SK-N-SH treated with all-trans-retinoic acid at 6 μM for 48 hours (cell line): Measurements from ENCODE around the gene RBM34.

ENCODE experiments used
- ATAC-seq: fragments of 200-7000 bp; cut with Tn5 transposase; 3 replicates; pipeline ENCODE4 v1.9.1; 2020; ENCODE audit warnings: mild to moderate bottlenecking, moderate library complexity
- ARNTL ChIP-seq: fragments of 450-650 bp; formaldehyde crosslinking; IDR thresholded peaks from 2 replicates; pipeline ENCODE4 v1.5.0; 2020; ENCODE audit warnings: low read depth, mild to moderate bottlenecking, moderate library complexity, borderline replicate concordance
- BACH2 ChIP-seq: fragments of 250-450 bp; sonication (Bioruptor Pico); IDR thresholded peaks from 2 replicates; pipeline ENCODE4 v1.9.0; 2021; ENCODE audit warnings: mild to moderate bottlenecking, borderline replicate concordance
- CSDC2 ChIP-seq: fragments of 250-450 bp; sonication (Bioruptor Pico); IDR thresholded peaks from 2 replicates; pipeline ENCODE4 v1.5.0; 2020; ENCODE audit warnings: mild to moderate bottlenecking, moderate library complexity
- CSRNP3 ChIP-seq: fragments of 250-450 bp; sonication (Bioruptor Pico); IDR thresholded peaks from 2 replicates; pipeline ENCODE4 v1.5.1; 2021; ENCODE audit warnings: mild to moderate bottlenecking, moderate library complexity
- GLIS3 ChIP-seq: fragments of 250-450 bp; sonication (Bioruptor Pico); IDR thresholded peaks from 2 replicates; pipeline ENCODE4 v1.5.0; 2020; ENCODE audit warnings: mild to moderate bottlenecking, moderate library complexity
- ISL1 ChIP-seq: fragments of 250-450 bp; sonication (Bioruptor Pico); IDR thresholded peaks from 2 replicates; pipeline ENCODE4 v2.1.2; 2022; ENCODE audit warnings: mild to moderate bottlenecking, moderate library complexity
- OSR1 ChIP-seq: fragments of 250-450 bp; sonication (Bioruptor Pico); IDR thresholded peaks from 2 replicates; pipeline ENCODE4 v1.8.0; 2022; ENCODE audit warnings: moderate library complexity, mild to moderate bottlenecking, inconsistent platforms
- PATZ1 ChIP-seq: fragments of 250-450 bp; sonication (Bioruptor Pico); IDR thresholded peaks from 2 replicates; pipeline ENCODE4 v1.8.0; 2020; ENCODE audit warnings: mild to moderate bottlenecking, moderate library complexity, borderline replicate concordance
- POU6F1 ChIP-seq: fragments of 250-450 bp; sonication (Bioruptor Pico); IDR thresholded peaks from 2 replicates; pipeline ENCODE4 v1.8.0; 2021; ENCODE audit warnings: low read depth, mild to moderate bottlenecking, moderate library complexity, borderline replicate concordance
- PPARA ChIP-seq: fragments of 250-450 bp; sonication (Bioruptor Pico); IDR thresholded peaks from 2 replicates; pipeline ENCODE4 v1.5.0; 2020; ENCODE audit warnings: mild to moderate bottlenecking, borderline replicate concordance
- RARB ChIP-seq: fragments of 250-450 bp; sonication (Bioruptor Pico); IDR thresholded peaks from 2 replicates; pipeline ENCODE4 v1.8.0; 2021; ENCODE audit warnings: mild to moderate bottlenecking, moderate library complexity
- SNAI2 ChIP-seq: fragments of 250-450 bp; sonication (Bioruptor Pico); IDR thresholded peaks from 2 replicates; pipeline ENCODE4 v1.5.0; 2020; ENCODE audit warnings: mild to moderate bottlenecking, moderate library complexity
- TOX ChIP-seq: fragments of 250-450 bp; sonication (Bioruptor Pico); IDR thresholded peaks from 2 replicates; pipeline ENCODE4 v1.8.0; 2021; ENCODE audit warnings: mild to moderate bottlenecking, moderate library complexity, borderline replicate concordance
- TSHZ2 ChIP-seq: fragments of 250-450 bp; sonication (Bioruptor Pico); IDR thresholded peaks from 2 replicates; pipeline ENCODE4 v1.5.0; 2020; ENCODE audit warnings: mild to moderate bottlenecking, moderate library complexity
- ZC3H10 ChIP-seq: fragments of 250-450 bp; sonication (Bioruptor Pico); IDR thresholded peaks from 2 replicates; pipeline ENCODE4 v1.5.1; 2021; ENCODE audit warnings: mild to moderate bottlenecking, moderate library complexity
- ZFP3 ChIP-seq: fragments of 250-450 bp; sonication (Bioruptor Pico); IDR thresholded peaks from 2 replicates; pipeline ENCODE4 v1.5.0; 2020; ENCODE audit warnings: mild to moderate bottlenecking, moderate library complexity
- ZFP30 ChIP-seq: fragments of 450-650 bp; formaldehyde crosslinking; IDR thresholded peaks from 2 replicates; pipeline ENCODE4 v1.5.0; 2022; ENCODE audit warnings: mild to moderate bottlenecking, moderate library complexity
- ZNF565 ChIP-seq: fragments of 450-650 bp; formaldehyde crosslinking; conservative IDR thresholded peaks from 2 replicates; pipeline ENCODE4 v1.5.0; 2020; ENCODE audit warnings: low read depth, mild to moderate bottlenecking, moderate library complexity
- ZNF70 ChIP-seq: fragments of 450-650 bp; formaldehyde crosslinking; IDR thresholded peaks from 2 replicates; pipeline ENCODE4 v1.5.0; 2020; ENCODE audit warnings: mild to moderate bottlenecking, moderate library complexity
- ZNF8 ChIP-seq: fragments of 450-650 bp; formaldehyde crosslinking; IDR thresholded peaks from 2 replicates; pipeline ENCODE4 v1.5.0; 2020; ENCODE audit warnings: mild to moderate bottlenecking, moderate library complexity
- TF ChIP-seq, protein P1 (sequence below): fragments of 250-450 bp; sonication (Bioruptor Pico); IDR thresholded peaks from 2 replicates; pipeline ENCODE4 v1.5.1; 2020; ENCODE audit warnings: low read depth, mild to moderate bottlenecking, moderate library complexity

RBM34 gene

GRCh38 chr1:235180916-235181460, 19.9 kb upstream of the RBM34 start:
- TF ChIP-seq, protein P1, sequence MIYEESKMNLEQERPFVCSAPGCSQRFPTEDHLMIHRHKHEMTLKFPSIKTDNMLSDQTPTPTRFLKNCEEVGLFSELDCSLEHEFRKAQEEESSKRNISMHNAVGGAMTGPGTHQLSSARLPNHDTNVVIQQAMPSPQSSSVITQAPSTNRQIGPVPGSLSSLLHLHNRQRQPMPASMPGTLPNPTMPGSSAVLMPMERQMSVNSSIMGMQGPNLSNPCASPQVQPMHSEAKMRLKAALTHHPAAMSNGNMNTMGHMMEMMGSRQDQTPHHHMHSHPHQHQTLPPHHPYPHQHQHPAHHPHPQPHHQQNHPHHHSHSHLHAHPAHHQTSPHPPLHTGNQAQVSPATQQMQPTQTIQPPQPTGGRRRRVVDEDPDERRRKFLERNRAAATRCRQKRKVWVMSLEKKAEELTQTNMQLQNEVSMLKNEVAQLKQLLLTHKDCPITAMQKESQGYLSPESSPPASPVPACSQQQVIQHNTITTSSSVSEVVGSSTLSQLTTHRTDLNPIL (CRISPR knock-in tag) = no peak
- no peak for TF ChIP-seq BACH2
- no peak for TF ChIP-seq ZNF565 (CRISPR knock-in tag)
- TF ChIP-seq ZFP3 (CRISPR knock-in tag) = no peak
- no peak for TF ChIP-seq ZC3H10 (CRISPR knock-in tag)
- TF ChIP-seq ARNTL (CRISPR knock-in tag) = no peak
- no peak for TF ChIP-seq RARB (CRISPR knock-in tag)
- no peak for TF ChIP-seq PPARA (CRISPR knock-in tag)
- TF ChIP-seq, all 23 proteins: peak for 0
- no peak for ATAC-seq

GRCh38 chr1:235176486-235176885, 15.4 kb upstream of the RBM34 start:
- no peak for TF ChIP-seq TOX
- TF ChIP-seq GLIS3 = no peak
- TF ChIP-seq ZNF8 (CRISPR knock-in tag) = no peak
- no peak for TF ChIP-seq POU6F1 (CRISPR knock-in tag)
- TF ChIP-seq CSRNP3 (CRISPR knock-in tag) = no peak
- no peak for TF ChIP-seq RARB (CRISPR knock-in tag)
- TF ChIP-seq BACH2 = no peak
- TF ChIP-seq PATZ1 (CRISPR knock-in tag) = no peak
- no peak for TF ChIP-seq ZFP30 (CRISPR knock-in tag)
- no peak for TF ChIP-seq ISL1
- ATAC-seq = no peak; the same call in 2 of the 3 replicates

- ATAC-seq = no peak
- TF ChIP-seq ZNF8 (CRISPR knock-in tag) = no peak
- TF ChIP-seq ZFP30 (CRISPR knock-in tag) = no peak
- TF ChIP-seq GLIS3 = no peak
- no peak for TF ChIP-seq TOX
These were observed 8.9 kb upstream of the RBM34 start for GRCh38 chr1:235169986-235170385.

- no peak for TF ChIP-seq POU6F1 (CRISPR knock-in tag)
- TF ChIP-seq ZC3H10 (CRISPR knock-in tag) = no peak
- TF ChIP-seq SNAI2 (CRISPR knock-in tag) = no peak
- TF ChIP-seq ISL1 = no peak
- TF ChIP-seq TOX = no peak
- no peak for TF ChIP-seq CSRNP3 (CRISPR knock-in tag)
- no peak for TF ChIP-seq PPARA (CRISPR knock-in tag)
- TF ChIP-seq OSR1 = no peak
- TF ChIP-seq BACH2 = no peak
- TF ChIP-seq CSDC2 (CRISPR knock-in tag) = no peak
- no peak for TF ChIP-seq ZNF8 (CRISPR knock-in tag)
- no peak for TF ChIP-seq TSHZ2 (CRISPR knock-in tag)
- no peak for TF ChIP-seq GLIS3
- TF ChIP-seq ZNF70 (CRISPR knock-in tag) = no peak
- ATAC-seq = no peak
These were observed 7.3 kb upstream of the RBM34 start for GRCh38 chr1:235168375-235168774.
